A549 (cell line): ENCODE data around the gene CEBPZOS. TPM values are rescaled to one million over a fixed set of nuclear protein-coding genes. Genes with fewer than 3 reads are reported as not detected.
"Not testable (repeated sequence)": the region's sequence is repeated elsewhere in the genome, so short reads cannot be mapped to it uniquely, and the experiment has no call there.

ENCODE experiments used
- ATAC-seq, 2 experiments: fragments of 200-7000 bp in 1 of 2; fragments of >200 bp in 1 of 2; cut with Nextera tagmentation in 1 of 2; cut with Tn5 transposase in 1 of 2; 3 replicates each; pipeline versions ENCODE4 v1.8.0 to v1.9.1; 2018 to 2020; ENCODE audit warnings: mild to moderate bottlenecking in 1 of 2, moderate library complexity in 1 of 2
- CTCF ChIA-PET: fragments of 300-600 bp; sonication (Branson Sonifier 250); formaldehyde crosslinking; extraction: SDS; loops from one replicate; lab custom pipeline; 2021; ENCODE audit warnings: antibody characterized with exemption, inconsistent platforms; lab: Yijun Ruan, JAX
- POLR2A ChIA-PET: fragments of 350-600 bp; formaldehyde crosslinking; extraction: SDS; loops from one replicate; lab custom pipeline; 2021; ENCODE audit warnings: antibody characterized with exemption, inconsistent platforms; lab: Yijun Ruan, JAX
- DNase-seq, 2 experiments: peaks; one replicate each; pipeline versions ENCODE4 v3.0.0 to v3.0.0-alpha.2; 2011 to 2016; ENCODE audit warnings: low read depth in 1 of 2, low spot score in 1 of 2
- FAIRE-seq: peaks from 2 replicates; lab custom pipeline; 2011; peaks lifted over from hg19 to GRCh38; lab: Jason Lieb, UNC
- H3K27ac ChIP-seq, 2 experiments: fragments of >200 bp; sonication (Bioruptor Twin); formaldehyde crosslinking; 3 replicates each; pipeline ENCODE4 v1.5.1; 2016 to 2017
- H3K4me1 ChIP-seq: fragments of >200 bp; sonication (Bioruptor Twin); formaldehyde crosslinking; 3 replicates; pipeline ENCODE4 v1.6.1; 2016
- H3K4me2 ChIP-seq: fragments of >200 bp; sonication (Bioruptor Twin); formaldehyde crosslinking; 3 replicates; pipeline ENCODE4 v1.6.1; 2016
- H3K4me3 ChIP-seq: fragments of >200 bp; sonication (Bioruptor Twin); formaldehyde crosslinking; 3 replicates; pipeline ENCODE4 v1.5.1; 2016
- H3K9me3 ChIP-seq: fragments of >200 bp; sonication (Bioruptor Twin); formaldehyde crosslinking; 3 replicates; pipeline ENCODE4 v1.6.1; 2016
- CBX8 ChIP-seq: fragments of 200-600 bp; sonication (generic); IDR thresholded peaks from 2 replicates; pipeline ENCODE4 v1.6.1; 2016
- CTCF ChIP-seq: fragments of >200 bp; sonication (Bioruptor Twin); formaldehyde crosslinking; IDR thresholded peaks from 3 replicates; pipeline ENCODE4 v1.5.1; 2016
- E2F6 ChIP-seq: IDR thresholded peaks from 2 replicates; pipeline ENCODE4 v1.6.1; 2012; ENCODE audit warnings: low read depth, borderline replicate concordance
- HMGXB4 ChIP-seq: fragments of 250-450 bp; sonication (Bioruptor Pico); IDR thresholded peaks from 2 replicates; pipeline ENCODE4 v1.5.0; 2021; ENCODE audit warnings: mild to moderate bottlenecking, moderate library complexity, borderline replicate concordance
- KDM1A ChIP-seq: fragments of 200-600 bp; sonication (generic); IDR thresholded peaks from 2 replicates; pipeline ENCODE4 v1.6.1; 2016; ENCODE audit warnings: low read depth, mild to moderate bottlenecking
- MYC ChIP-seq: IDR thresholded peaks from 2 replicates; pipeline ENCODE4 v1.6.1; 2012; ENCODE audit warnings: mild to moderate bottlenecking, inconsistent platforms, low read length, improper control_type of control experiment, borderline replicate concordance
- NFE2L2 ChIP-seq: fragments of 150-350 bp; conservative IDR thresholded peaks from 2 replicates; pipeline ENCODE4 v1.6.1; 2014; ENCODE audit warnings: low read length
- PBX3 ChIP-seq: IDR thresholded peaks from 2 replicates; pipeline ENCODE4 v1.6.1; 2012
- POLR2A ChIP-seq: IDR thresholded peaks from 2 replicates; pipeline ENCODE4 v1.6.1; 2012; ENCODE audit warnings: mild to moderate bottlenecking, low read length
- RNF2 ChIP-seq: fragments of 200-600 bp; sonication (generic); IDR thresholded peaks from 2 replicates; pipeline ENCODE4 v1.6.1; 2016; ENCODE audit warnings: low read depth, mild to moderate bottlenecking, antibody characterized with exemption, moderate library complexity, borderline replicate concordance
- ZSCAN20 ChIP-seq: fragments of 250-450 bp; sonication (Bioruptor Pico); IDR thresholded peaks from 2 replicates; pipeline ENCODE4 v1.8.0; 2022; ENCODE audit warnings: mild to moderate bottlenecking, moderate library complexity
- WGBS: methylation state at CpG from one replicate; pipeline ENCODE4 v1.1.6; 2017; ENCODE audit errors: missing lambda C conversion rate; 5-methylcytosine and 5-hydroxymethylcytosine counted together
- polyA plus RNA-seq, 4 experiments: library from polyadenylated mRNA; depleted of rRNA in 3 of 4; stranded (reverse); fragments of >200 nt; fragmentation: RNase III in 1 of 4; extraction: RNeasy Plus Mini Kit Qiagen cat#74134 plus additional on column Dnase treatment in 1 of 4; gene quantifications; 2 replicates in 3 of 4; 3 replicates in 1 of 4; pipeline ENCODE4 v1.2.3, GENCODE V29; 2011 to 2017

CEBPZOS gene
- polyA plus RNA-seq, 2 of the 4 experiments (the other 2 are of a cell fraction) = 55.9 to 87.4 TPM

GRCh38 chr2:37203708-37204107, 7.4 kb downstream of the CEBPZOS start:
- Histone ChIP-seq H3K4me2 (no peak overlapping the region), H3K9me3 (peaks cover 45% of the 10 kb centered on the region), H3K4me1 (no peaks in the 10 kb centered on the region), H3K4me3 (no peak overlapping the region), H3K27ac (no peak overlapping the region)
- DNase-seq = no peak
- POLR2A ChIA-PET = interaction anchor here (0.5 kb wide), 1 partner anchor 10 kb away, joined by 3 read pairs; no protein-coding TSS in a partner anchor
- FAIRE-seq = peak; percentile 70
- ATAC-seq = no peak
- CTCF ChIA-PET = interaction anchor here (1.3 kb wide), 1 partner anchor 10 kb away, joined by 3 read pairs; no protein-coding TSS in a partner anchor
- TF ChIP-seq KDM1A (peak; percentile 38; the same call in 1 of the 2 replicates), NFE2L2 (no peak)
- 76% methylated on average over 2 of the region's 2 CpGs for WGBS

GRCh38 chr2:37205071-37205661, 8.9 kb downstream of the CEBPZOS start:
- DNase-seq, H3K4me1 ChIP-seq, CTCF ChIA-PET, FAIRE-seq, ATAC-seq, H3K4me2 ChIP-seq, H3K27ac ChIP-seq, H3K4me3 ChIP-seq: not testable (repeated sequence)
- peaks cover 53% of the 10 kb centered on the region for H3K9me3 ChIP-seq
- POLR2A ChIA-PET = interaction anchor here (0.6 kb wide), 1 partner anchor 14 kb away, joined by 3 read pairs; no protein-coding TSS in a partner anchor
- WGBS = 83% methylated on average over 8 of the region's 8 CpGs

- DNase-seq (no peak), ATAC-seq (no peak), FAIRE-seq (peak; percentile 28)
- ChIA-PET POLR2A (no interaction called here), CTCF (interaction anchor here (1.1 kb wide), 1 partner anchor 26 kb away, joined by 3 read pairs; the partner anchor contains the start of genes CEBPZ and NDUFAF7)
- 90% methylated on average over 5 of the region's 5 CpGs for WGBS
- no peak overlapping the region for H3K4me2 ChIP-seq
- no peak for TF ChIP-seq HMGXB4 (CRISPR knock-in tag)
- TF ChIP-seq CTCF = no peak
- TF ChIP-seq CBX8 = no peak
- no peaks in the 10 kb centered on the region for H3K4me1 ChIP-seq
- no peak overlapping the region for H3K27ac ChIP-seq
- H3K9me3 ChIP-seq = peaks cover 53% of the 10 kb centered on the region
- H3K4me3 ChIP-seq = no peak overlapping the region
Measured at GRCh38 chr2:37205689-37206341, 9.5 kb downstream of the CEBPZOS start.

- H3K4me1 ChIP-seq, H3K4me2 ChIP-seq, POLR2A ChIA-PET, H3K4me3 ChIP-seq, DNase-seq, FAIRE-seq, H3K27ac ChIP-seq, ATAC-seq: not testable (repeated sequence)
- CTCF ChIA-PET = interaction anchor here (1.1 kb wide), 1 partner anchor 25 kb away, joined by 3 read pairs; the partner anchor contains the start of genes CEBPZ and NDUFAF7
- WGBS = 93% methylated on average over 2 of the region's 2 CpGs
- H3K9me3 ChIP-seq = peaks cover 53% of the 10 kb centered on the region
Measured at GRCh38 chr2:37206760-37207159, 10.5 kb downstream of the CEBPZOS start.

- CTCF ChIA-PET = interaction anchor here (0.7 to 2.2 kb wide), 4 partner anchors 9 to 81 kb away, joined by 3 to 13 read pairs (median 3); no protein-coding TSS in a partner anchor
- ATAC-seq (no peak), DNase-seq (no peak), FAIRE-seq (no peak)
- Histone ChIP-seq H3K27ac (no peak overlapping the region), H3K9me3 (peaks cover 31% of the 10 kb centered on the region), H3K4me2 (no peak overlapping the region), H3K4me3 (no peak overlapping the region), H3K4me1 (peaks cover 24% of the 10 kb centered on the region)
- POLR2A ChIA-PET = interaction anchor here (1.2 kb wide), 1 partner anchor 53 kb away, joined by 3 read pairs; no protein-coding TSS in a partner anchor
- TF ChIP-seq POLR2A (no peak), MYC (no peak), ZSCAN20 (no peak), PBX3 (no peak), HMGXB4 (CRISPR knock-in tag) (no peak), RNF2 (no peak), E2F6 (no peak)
Measured at GRCh38 chr2:37211212-37211611, 14.9 kb downstream of the CEBPZOS start.
